GM18517 (cell line): ENCODE data around the gene APBA2.
"Not testable (repeated sequence)": the region's sequence is repeated elsewhere in the genome, so short reads cannot be mapped to it uniquely, and the experiment has no call there.

ENCODE experiments used
- ATAC-seq: cut with Tn5 transposase; IDR thresholded peaks from one replicate; pipeline ENCODE4 v1.9.1; 2021; ENCODE audit warnings: mild to moderate bottlenecking, moderate library complexity; ENCODE audit not compliant: unreplicated experiment

The APBA2 gene

GRCh38 chr15:29031502-29032228, 145.9 kb downstream of the APBA2 start:
- no peak for ATAC-seq

GRCh38 chr15:29032229-29032625, 146.5 kb downstream of the APBA2 start:
- ATAC-seq, result no peak

GRCh38 chr15:29032751-29033150, 147.0 kb downstream of the APBA2 start:
- no peak for ATAC-seq

GRCh38 chr15:29034151-29034550, 148.4 kb downstream of the APBA2 start:
- no peak for ATAC-seq

GRCh38 chr15:29034593-29035335, 149.0 kb downstream of the APBA2 start:
- ATAC-seq, result no peak

- ATAC-seq, result no peak
Measured at GRCh38 chr15:29035336-29036285, 149.8 kb downstream of the APBA2 start.

GRCh38 chr15:29037997-29038705, 152.4 kb downstream of the APBA2 start:
- no peak for ATAC-seq

GRCh38 chr15:29039466-29040369, 153.9 kb downstream of the APBA2 start:
- ATAC-seq, result no peak

GRCh38 chr15:29040370-29040751, 154.6 kb downstream of the APBA2 start:
- no peak for ATAC-seq

- ATAC-seq, result no peak
Measured at GRCh38 chr15:29043736-29044502, 158.1 kb downstream of the APBA2 start.

- no peak for ATAC-seq
Measured at GRCh38 chr15:29044503-29044901, 158.7 kb downstream of the APBA2 start.

- ATAC-seq, result not testable (repeated sequence)
Measured at GRCh38 chr15:29045161-29045560, 159.4 kb downstream of the APBA2 start.

GRCh38 chr15:29045717-29046116, 159.9 kb downstream of the APBA2 start:
- no peak for ATAC-seq

- no peak for ATAC-seq
Measured at GRCh38 chr15:29046281-29046810, 160.6 kb downstream of the APBA2 start.

GRCh38 chr15:29046977-29047376, 161.2 kb downstream of the APBA2 start:
- ATAC-seq, result no peak

GRCh38 chr15:29048011-29048410, 162.2 kb downstream of the APBA2 start:
- ATAC-seq, result no peak

- no peak for ATAC-seq
Measured at GRCh38 chr15:29050870-29051269, 165.1 kb downstream of the APBA2 start.

- no peak for ATAC-seq
Measured at GRCh38 chr15:29051422-29051821, 165.6 kb downstream of the APBA2 start.

GRCh38 chr15:29053006-29053405, 167.2 kb downstream of the APBA2 start:
- ATAC-seq, result no peak
